ENCODE measurements around the gene DIP2A.

The DIP2A gene

DNA sequence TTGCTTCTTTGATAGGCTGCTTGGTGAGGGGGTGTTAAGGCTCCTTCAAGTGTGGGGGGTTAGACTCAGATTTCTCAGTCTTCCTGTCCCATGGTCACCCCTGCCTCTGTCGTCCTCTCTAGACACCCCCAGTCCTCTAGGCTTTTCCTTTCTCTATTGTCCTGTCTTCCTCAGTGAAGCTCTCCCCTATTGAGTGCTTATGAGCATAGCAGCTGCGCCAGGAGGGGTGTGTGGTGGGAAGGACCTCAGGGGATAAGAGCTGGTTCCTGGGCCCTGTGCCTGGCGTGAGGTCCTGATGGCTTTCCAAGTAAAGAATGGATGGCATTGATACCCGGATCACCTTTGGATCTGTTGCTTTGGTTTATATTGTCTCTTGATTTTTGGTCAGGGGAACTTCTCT is 69.1 kb downstream of the DIP2A start:
- no peak for DNase-seq (ENCODE audit: low spot score)

GRCh38 chr21:46532080-46532479 is 73.4 kb downstream of the DIP2A start:
- no peak for DNase-seq (ENCODE audit: low spot score)

GRCh38 chr21:46537026-46537425 is 78.3 kb downstream of the DIP2A start:
- no peak for DNase-seq (ENCODE audit: low spot score)

DNA sequence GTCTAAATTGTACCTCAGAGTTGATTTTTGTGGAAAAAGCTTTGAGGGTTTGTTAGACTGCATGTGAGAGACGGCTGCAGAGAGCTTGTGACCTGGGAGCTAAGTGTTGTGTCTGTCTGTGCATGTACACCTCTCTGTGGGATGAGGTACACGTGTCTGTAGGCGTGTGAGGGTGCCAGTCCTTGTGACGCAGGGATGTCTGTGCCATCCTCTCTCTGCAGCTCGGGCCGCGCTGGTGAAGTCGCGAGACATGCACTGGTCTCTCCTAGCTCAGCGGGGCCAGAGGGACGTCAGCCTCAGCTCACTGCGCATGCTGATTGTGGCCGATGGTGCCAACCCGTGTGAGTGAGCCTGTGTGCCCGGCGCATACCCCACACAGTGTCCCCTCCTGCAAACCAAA is 79.6 kb downstream of the DIP2A start:
- DNase-seq (ENCODE audit: low spot score): no peak

- DNase-seq (ENCODE audit: low spot score): no peak
Measured at GRCh38 chr21:46538851-46539666, 80.4 kb downstream of the DIP2A start.

- no peak for DNase-seq (ENCODE audit: low spot score)
Measured at GRCh38 chr21:46540087-46540710, 81.5 kb downstream of the DIP2A start.

DNA sequence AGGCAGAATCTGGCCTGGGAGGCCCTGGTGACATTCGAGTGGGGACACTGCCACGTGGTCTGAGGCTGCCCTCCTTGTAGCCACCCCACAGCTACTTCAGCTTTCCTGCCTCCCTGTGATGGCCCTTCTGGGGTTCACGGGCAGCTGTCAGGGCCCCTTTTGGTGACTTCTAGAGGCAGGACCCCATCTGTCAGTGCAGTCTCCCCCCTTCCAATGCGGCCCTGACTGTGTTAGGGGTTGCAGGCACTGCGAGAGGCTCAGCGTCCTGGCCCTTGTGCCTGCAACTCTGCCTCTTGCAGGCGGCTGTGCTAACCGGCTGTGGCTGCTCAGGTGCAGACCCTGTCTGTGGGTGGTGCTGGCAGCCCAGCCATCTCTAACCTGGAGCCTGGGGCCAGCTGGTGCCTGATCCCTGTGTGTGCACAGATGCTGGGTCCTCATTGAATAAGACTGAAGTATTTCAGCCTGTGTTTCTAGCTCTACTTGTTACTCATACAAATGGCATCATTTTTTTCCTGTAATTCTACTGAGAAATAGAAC is 84.0 kb downstream of the DIP2A start:
- DNase-seq (ENCODE audit: low spot score): no peak

DNA sequence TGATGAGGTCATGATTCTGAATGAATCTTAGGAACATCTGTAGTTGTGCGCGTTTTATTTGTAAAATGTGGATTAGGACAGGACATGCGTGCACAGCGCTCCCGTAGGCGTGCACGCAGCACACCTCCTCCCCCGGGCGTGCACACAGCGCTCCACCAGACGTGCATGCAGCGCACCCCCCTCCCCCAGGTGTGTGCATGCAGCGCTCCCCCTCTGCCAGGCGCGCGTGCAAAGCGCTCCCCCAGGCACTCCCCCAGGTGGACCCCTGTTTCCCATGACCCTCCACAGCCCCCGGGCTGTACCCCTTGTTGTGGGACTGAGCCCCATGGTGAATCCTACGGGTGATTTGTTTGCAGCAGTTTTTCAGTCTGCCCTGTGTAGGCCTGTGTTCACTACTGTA is 84.6 kb downstream of the DIP2A start:
- no peak for DNase-seq (ENCODE audit: low spot score)

GRCh38 chr21:46544003-46544402 is 85.3 kb downstream of the DIP2A start:
- no peak for DNase-seq (ENCODE audit: low spot score)

DNA sequence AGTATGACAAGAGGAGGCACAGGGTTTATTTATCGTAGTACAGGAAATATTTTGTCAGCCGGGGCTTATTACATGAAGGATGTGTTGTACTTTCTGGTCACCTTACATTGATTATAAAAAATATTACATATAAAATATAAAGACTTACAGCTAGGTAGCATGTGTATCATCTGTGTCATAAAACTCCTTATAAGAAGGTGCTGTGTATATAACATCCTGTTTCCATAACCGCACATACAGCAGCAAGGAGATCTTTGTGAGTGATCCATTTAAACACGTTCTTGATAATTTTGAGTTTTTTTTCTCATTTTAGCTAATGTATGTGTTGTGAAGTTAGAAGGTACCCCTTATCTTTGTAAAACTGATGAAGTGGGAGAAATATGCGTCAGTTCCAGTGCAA is 86.1 kb downstream of the DIP2A start:
- no peak for DNase-seq (ENCODE audit: low spot score)

DNA sequence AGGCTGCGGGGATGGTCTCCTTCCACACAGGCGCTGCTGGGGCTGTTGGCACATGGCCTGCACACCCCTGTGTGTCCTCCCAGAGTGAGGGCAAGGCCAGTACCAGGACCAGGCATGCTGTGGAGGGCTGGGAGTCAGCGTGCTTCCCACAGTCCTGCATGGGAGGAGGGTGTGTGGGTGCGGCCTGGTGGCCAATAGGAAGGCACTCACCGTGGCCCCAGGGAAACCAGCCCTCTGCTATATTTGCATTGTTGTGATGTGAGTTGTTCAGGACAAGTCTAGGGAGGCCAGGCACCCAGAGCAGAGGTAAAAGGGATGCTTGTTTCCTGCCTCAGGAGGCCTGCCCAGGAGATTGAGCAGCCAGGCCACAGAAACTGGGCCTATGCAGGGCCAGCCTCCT is 86.7 kb downstream of the DIP2A start:
- DNase-seq (ENCODE audit: low spot score): no peak

GRCh38 chr21:46545911-46546310 is 87.2 kb downstream of the DIP2A start:
- no peak for DNase-seq (ENCODE audit: low spot score)

DNA sequence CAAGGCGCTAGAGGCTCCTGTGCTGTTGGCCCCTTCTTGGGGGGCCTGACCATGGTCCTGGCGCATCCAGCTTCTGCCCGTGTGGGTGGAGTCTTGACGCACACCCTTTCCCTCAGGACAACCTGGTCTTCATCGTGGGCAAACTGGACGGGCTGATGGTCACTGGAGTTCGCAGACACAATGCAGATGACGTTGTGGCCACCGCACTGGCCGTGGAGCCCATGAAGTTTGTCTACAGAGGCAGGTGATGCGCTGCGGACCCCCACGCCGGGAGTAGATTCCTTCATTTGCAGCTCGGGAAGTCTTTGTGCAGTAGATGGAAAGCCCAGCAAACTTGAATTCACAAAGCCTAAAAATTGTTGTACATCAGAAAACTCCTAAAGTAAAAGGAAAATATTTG is 88.1 kb downstream of the DIP2A start:
- no peak for DNase-seq (ENCODE audit: low spot score)

GRCh38 chr21:46549650-46550049 is 91.0 kb downstream of the DIP2A start:
- no peak for DNase-seq (ENCODE audit: low spot score)

DNA sequence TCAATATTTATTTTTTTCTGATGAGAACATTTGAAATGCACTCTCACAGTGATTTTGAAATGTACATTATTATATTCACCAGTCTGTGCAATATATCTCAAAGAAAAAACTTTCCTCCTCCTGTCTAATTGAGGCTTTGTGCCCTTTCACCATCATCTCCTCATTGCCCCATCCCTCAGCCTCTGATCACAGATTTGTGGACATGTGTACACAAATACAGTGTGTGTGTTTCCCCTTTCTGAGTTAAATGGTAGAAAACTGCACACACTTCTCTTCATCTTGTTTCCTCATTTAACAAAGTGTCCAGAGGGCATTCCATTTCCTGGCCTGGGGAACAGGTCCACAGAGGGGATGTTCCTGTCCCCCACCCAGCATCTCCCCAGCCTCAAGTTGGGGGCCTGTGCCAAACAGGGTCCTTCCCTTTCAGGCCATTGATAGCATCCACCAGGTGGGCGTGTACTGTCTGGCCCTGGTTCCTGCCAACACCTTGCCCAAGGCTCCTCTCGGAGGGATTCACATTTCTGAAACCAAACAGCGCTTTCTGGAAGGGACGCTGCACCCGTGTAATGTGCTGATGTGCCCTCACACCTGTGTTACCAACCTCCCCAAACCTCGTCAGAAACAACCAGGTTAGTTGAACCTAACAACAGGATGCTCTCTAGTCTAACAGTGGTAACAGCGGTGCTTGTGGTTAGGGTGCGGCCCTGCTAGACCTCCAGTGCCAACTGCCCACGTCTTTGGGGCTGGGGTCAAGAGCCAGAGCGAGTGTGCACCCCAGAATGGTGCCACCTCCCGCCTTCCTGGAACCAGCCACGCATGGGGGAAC is 91.6 kb downstream of the DIP2A start:
- no peak for DNase-seq (ENCODE audit: low spot score)

DNA sequence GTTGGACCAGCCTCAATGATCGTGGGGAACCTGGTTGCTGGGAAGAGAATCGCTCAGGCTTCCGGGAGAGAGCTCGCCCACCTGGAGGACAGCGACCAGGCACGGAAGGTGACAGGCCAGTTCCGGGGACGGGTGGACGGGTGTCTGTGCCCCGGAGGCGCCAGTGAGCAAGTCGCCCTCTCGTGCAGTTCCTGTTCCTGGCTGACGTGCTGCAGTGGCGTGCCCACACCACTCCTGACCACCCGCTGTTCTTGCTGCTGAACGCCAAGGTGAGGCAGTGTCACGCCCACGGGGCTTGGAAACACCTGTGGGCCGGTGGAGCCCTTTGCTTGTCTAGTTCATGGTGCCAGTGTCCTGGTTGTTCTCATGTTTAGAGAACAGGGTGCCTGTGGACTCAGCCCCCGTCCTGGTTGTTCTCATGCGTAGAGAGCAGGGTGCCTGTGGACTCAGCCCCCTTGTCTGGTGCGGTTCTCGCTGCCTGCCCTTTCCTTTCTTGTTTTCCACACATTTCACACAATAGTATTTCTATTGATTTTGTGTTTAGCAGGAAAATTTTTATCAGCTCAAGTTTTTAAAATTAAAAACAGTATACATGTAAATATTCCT is 93.0 kb downstream of the DIP2A start:
- no peak for DNase-seq (ENCODE audit: low spot score)

- DNase-seq (ENCODE audit: low spot score): no peak
Measured at GRCh38 chr21:46552274-46552673, 93.6 kb downstream of the DIP2A start.

- no peak for DNase-seq (ENCODE audit: low spot score)
Measured at GRCh38 chr21:46552865-46553379, 94.2 kb downstream of the DIP2A start.

GRCh38 chr21:46553993-46554392 is 95.3 kb downstream of the DIP2A start:
- DNase-seq (ENCODE audit: low spot score): no peak

- no peak for DNase-seq (ENCODE audit: low spot score)
Measured at GRCh38 chr21:46554431-46555224, 95.9 kb downstream of the DIP2A start.

DNA sequence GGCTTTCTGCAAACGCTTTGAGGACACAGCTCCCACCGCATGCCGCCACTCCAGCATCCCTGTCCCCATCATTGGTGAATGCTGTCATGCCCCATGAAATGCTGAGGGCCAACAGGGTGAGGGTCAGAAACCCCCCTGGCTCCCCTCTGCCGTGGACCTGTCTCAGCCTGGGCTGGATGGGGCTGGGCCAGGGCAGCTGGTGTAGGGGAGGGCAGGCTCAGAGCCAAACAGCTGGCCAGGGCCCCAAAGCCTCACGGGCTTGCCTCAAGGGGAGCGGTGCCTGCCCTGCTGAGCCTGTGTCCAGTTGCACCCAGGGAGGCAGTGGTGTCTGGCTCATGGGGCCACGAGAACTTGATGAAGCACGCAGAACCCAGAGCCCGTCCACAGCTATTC is 96.5 kb downstream of the DIP2A start:
- no peak for DNase-seq (ENCODE audit: low spot score)

All from cerebellar cortex (tissue), 1 donor.